Mesothelial cell of epicardium (in vitro differentiated cells): ENCODE data around the gene DOK6. TPM values are rescaled to one million over a fixed set of nuclear protein-coding genes. Genes with fewer than 3 reads are reported as not detected.

Source experiments
- DNase-seq, 2 experiments: peaks; one replicate each; pipeline ENCODE4 v3.0.0; 2021; ENCODE audit warnings: low spot score in 2 of 2; ENCODE audit not compliant: unreplicated experiment in 2 of 2
- H3K27ac Mint-ChIP-seq: 2 replicates; pipeline ENCODE4 v1.8.0; 2021; ENCODE audit warnings: mixed read lengths
- H3K27me3 Mint-ChIP-seq: 2 replicates; pipeline ENCODE4 v1.8.0; 2021; ENCODE audit warnings: low read depth, mixed read lengths
- H3K36me3 Mint-ChIP-seq: 2 replicates; pipeline ENCODE4 v1.8.0; 2021; ENCODE audit warnings: mixed read lengths
- H3K4me1 Mint-ChIP-seq: 2 replicates; pipeline ENCODE4 v1.8.0; 2021; ENCODE audit warnings: mixed read lengths
- H3K4me3 Mint-ChIP-seq: 2 replicates; pipeline ENCODE4 v1.8.0; 2021; ENCODE audit warnings: mild to moderate bottlenecking, moderate library complexity, mixed read lengths
- H3K9me3 Mint-ChIP-seq: 2 replicates; pipeline ENCODE4 v1.8.0; 2021; ENCODE audit warnings: mixed read lengths
- CTCF ChIP-seq: fragments of 200-600 bp; sonication (generic); IDR thresholded peaks from one replicate; pipeline ENCODE4 v1.5.0; 2021; ENCODE audit warnings: antibody characterized with exemption; ENCODE audit not compliant: unreplicated experiment
- total RNA-seq: library from RNA; stranded (reverse); gene quantifications from 3 replicates; pipeline ENCODE4 v1.2.1, GENCODE V29; 2021

DOK6 gene
- total RNA-seq, 1 donor from 2014 or later: 4.9 TPM

- Mint-ChIP-seq H3K27me3 (peaks cover 3% of the 10 kb centered on the region), H3K27ac (no peak overlapping the region), H3K4me1 (peaks cover 12% of the 10 kb centered on the region), H3K4me3 (no peak overlapping the region), H3K36me3 (no peaks in the 10 kb centered on the region), H3K9me3 (no peaks in the 10 kb centered on the region)
- no peak for DNase-seq
- TF ChIP-seq CTCF: no peak
Measured at GRCh38 chr18:69843015-69843414, 442.3 kb downstream of the DOK6 start.

- TF ChIP-seq CTCF: no peak
- Mint-ChIP-seq H3K4me3 (no peak overlapping the region), H3K9me3 (no peaks in the 10 kb centered on the region), H3K4me1 (peaks cover 12% of the 10 kb centered on the region), H3K27me3 (peaks cover 3% of the 10 kb centered on the region), H3K27ac (no peak overlapping the region), H3K36me3 (no peaks in the 10 kb centered on the region)
- no peak for DNase-seq
Measured at GRCh38 chr18:69844656-69845055, 444.0 kb downstream of the DOK6 start.

- no peaks in the 10 kb centered on the region for H3K27me3 Mint-ChIP-seq
- H3K4me1 Mint-ChIP-seq: peaks cover 12% of the 10 kb centered on the region
- TF ChIP-seq CTCF: no peak
- no peak overlapping the region for H3K27ac Mint-ChIP-seq
- H3K4me3 Mint-ChIP-seq: no peak overlapping the region
- H3K36me3 Mint-ChIP-seq: no peaks in the 10 kb centered on the region
- DNase-seq: no peak
- H3K9me3 Mint-ChIP-seq: no peaks in the 10 kb centered on the region
Measured at GRCh38 chr18:69845593-69846506, 445.2 kb downstream of the DOK6 start.

GRCh38 chr18:69853051-69853450 is 452.4 kb downstream of the DOK6 start:
- no peak overlapping the region for H3K4me3 Mint-ChIP-seq
- no peaks in the 10 kb centered on the region for H3K9me3 Mint-ChIP-seq
- H3K27ac Mint-ChIP-seq: no peak overlapping the region
- TF ChIP-seq CTCF: no peak
- DNase-seq: no peak
- no peaks in the 10 kb centered on the region for H3K4me1 Mint-ChIP-seq
- no peaks in the 10 kb centered on the region for H3K27me3 Mint-ChIP-seq
- no peaks in the 10 kb centered on the region for H3K36me3 Mint-ChIP-seq

GRCh38 chr18:69854455-69854854 is 453.8 kb downstream of the DOK6 start:
- Mint-ChIP-seq H3K36me3 (no peaks in the 10 kb centered on the region), H3K4me3 (no peak overlapping the region), H3K27me3 (no peaks in the 10 kb centered on the region), H3K9me3 (no peaks in the 10 kb centered on the region), H3K4me1 (no peaks in the 10 kb centered on the region), H3K27ac (no peak overlapping the region)
- no peak for DNase-seq
- no peak for TF ChIP-seq CTCF
